ENCODE data around the gene HES4.
A peak's percentile ranks its signal among the peaks of the same experiment; 100 is the strongest.

HES4 gene

DNA sequence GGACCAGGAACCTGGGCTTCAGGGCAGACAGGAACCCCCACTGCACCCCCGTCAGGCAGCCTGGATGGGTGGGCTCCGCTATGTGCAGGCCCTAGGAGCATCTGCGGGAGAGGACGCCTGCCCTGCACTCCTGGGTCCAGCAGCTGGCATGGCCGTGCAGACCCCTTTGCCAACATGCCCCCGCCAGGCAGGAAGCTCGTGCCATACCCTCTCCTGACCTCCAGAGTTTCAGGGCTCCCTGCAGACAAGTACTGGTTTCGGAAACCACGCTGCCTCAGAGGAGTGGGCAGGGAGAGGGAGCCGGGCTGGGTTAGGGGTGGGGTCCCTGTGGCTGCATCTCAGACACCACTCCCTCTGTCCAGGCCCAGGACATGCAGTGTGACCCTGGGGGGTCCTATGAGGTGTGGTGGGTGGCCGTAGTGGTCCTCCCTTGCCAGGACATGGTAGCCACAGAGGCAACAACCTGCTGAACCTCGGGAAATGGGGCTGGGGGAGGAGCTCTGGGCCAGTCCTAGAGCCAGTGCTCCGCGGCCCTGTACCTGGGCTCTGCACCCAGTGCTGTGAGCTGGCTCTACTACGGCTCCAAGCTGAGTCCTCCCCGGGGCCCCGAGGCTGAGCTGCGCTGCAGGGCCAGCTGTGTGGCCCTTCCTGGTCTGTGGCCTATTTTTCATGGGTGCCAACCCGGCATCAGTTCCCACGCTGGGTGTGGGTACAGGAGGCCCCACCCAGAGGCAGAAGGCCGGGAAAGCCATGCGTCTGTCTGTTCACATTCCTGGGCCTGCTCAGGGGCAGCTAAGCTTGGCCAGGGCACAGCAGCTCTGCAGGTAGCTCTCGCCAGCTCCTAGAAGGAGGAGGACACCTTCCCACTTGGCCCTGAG is 32.2 kb downstream of the HES4 start:
- ChIA-PET CTCF (interaction anchor here (0.8 to 1.3 kb wide), 4 partner anchors 16 to 96 kb away, joined by 3 to 4 read pairs (median 3); no protein-coding TSS in a partner anchor), POLR2A (ENCODE audit: low non-redundant PET) (interaction anchor here (1.1 to 1.6 kb wide), 2 partner anchors 9 to 13 kb away, joined by 5 to 6 read pairs; no protein-coding TSS in a partner anchor)
- no peak for DNase-seq (ENCODE audit: low spot score)
- peak overlapping the region; percentile 94 for H3K27ac ChIP-seq
- TF ChIP-seq, protein P1, sequence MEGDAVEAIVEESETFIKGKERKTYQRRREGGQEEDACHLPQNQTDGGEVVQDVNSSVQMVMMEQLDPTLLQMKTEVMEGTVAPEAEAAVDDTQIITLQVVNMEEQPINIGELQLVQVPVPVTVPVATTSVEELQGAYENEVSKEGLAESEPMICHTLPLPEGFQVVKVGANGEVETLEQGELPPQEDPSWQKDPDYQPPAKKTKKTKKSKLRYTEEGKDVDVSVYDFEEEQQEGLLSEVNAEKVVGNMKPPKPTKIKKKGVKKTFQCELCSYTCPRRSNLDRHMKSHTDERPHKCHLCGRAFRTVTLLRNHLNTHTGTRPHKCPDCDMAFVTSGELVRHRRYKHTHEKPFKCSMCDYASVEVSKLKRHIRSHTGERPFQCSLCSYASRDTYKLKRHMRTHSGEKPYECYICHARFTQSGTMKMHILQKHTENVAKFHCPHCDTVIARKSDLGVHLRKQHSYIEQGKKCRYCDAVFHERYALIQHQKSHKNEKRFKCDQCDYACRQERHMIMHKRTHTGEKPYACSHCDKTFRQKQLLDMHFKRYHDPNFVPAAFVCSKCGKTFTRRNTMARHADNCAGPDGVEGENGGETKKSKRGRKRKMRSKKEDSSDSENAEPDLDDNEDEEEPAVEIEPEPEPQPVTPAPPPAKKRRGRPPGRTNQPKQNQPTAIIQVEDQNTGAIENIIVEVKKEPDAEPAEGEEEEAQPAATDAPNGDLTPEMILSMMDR (conservative IDR thresholded peaks at IDR 0.05; ENCODE audit: low read depth), result no peak

DNA sequence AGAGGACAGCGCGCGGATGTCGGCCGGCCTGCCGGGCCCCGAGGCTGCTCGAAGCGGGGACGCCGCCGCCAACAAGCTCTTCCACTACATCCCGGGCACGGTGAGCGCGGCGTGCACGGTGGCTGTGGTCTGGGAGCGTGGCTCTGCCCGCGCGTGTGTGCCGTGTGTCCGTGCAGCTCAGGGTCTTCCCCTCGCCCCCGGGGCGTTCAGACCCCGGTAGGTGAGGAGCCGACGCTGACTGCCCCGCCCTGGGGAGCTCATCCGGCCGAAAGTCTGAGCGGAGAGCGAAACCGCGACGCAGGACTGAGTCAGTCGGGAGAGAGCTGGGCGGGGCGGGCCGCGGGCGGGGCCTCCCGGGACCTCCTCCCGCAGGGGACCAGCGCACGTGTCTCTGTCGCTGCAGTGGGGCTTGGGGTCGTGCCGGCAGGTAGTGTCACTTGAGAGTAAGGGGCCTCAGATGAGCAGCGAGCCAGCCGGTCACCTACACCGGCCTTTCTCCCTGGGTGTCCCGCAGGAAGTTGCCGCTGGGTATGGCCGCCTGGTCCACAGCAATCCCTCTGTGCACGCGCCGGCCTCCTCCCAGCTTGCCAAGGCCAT is 33.1 kb downstream of the HES4 start:
- CTCF ChIA-PET, result interaction anchor here (0.6 to 1.3 kb wide), 3 partner anchors 17 to 97 kb away, joined by 3 read pairs; no protein-coding TSS in a partner anchor
- TF ChIP-seq, protein P1 (conservative IDR thresholded peaks at IDR 0.05; ENCODE audit: low read depth), result no peak
- peak overlapping the region; percentile 94 for H3K27ac ChIP-seq
- POLR2A ChIA-PET (ENCODE audit: low non-redundant PET), result interaction anchor here (0.6 to 1.6 kb wide), 4 partner anchors 10 to 276 kb away, joined by 3 to 6 read pairs (median 4); no protein-coding TSS in a partner anchor
- DNase-seq (ENCODE audit: low spot score), result peak; percentile 86

DNA sequence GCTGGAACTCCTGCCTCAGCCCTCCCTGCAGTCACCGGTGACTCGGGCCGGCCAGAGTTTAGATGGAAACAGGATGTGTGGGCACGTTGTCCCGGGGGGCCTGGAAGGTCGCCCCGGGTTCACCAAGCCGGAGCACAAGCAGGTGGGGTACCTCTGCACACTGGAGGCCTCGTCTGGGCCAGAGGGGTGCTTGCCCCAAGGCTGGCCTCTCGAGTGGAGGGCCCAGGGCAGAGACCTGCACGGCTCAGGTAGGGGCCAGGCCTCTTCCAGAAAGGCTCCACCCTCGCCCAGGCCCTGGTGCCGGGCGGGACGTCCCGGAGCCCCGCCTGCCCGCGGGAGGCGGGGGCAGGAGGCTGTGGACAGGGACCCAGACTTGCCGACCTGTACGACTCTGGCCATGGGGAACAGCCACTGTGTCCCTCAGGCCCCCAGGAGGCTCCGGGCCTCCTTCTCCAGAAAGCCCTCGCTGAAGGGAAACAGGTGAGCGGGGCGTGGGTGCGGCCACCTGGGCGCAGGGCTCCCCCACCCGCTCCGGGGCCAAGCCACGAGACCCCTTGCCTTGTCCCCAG is 33.7 kb downstream of the HES4 start, which contains the start of gene PLEKHN1:
Gene PLEKHN1, plus strand, starts transcription at position 348 of the 569 bp plus-strand sequence. Its CDS starts 50 bp downstream, at position 398.
- TF ChIP-seq, protein P1 (conservative IDR thresholded peaks at IDR 0.05; ENCODE audit: low read depth), result no peak
- ChIA-PET CTCF (interaction anchor here (0.6 to 1.1 kb wide), 2 partner anchors 17 to 18 kb away, joined by 3 read pairs; no protein-coding TSS in a partner anchor), POLR2A (ENCODE audit: low non-redundant PET) (interaction anchor here (1.1 to 1.6 kb wide), 2 partner anchors 10 to 15 kb away, joined by 5 to 6 read pairs; no protein-coding TSS in a partner anchor)
- peak within 1 kb of the TSS; percentile 94 for H3K27ac ChIP-seq
- DNase-seq (ENCODE audit: low spot score), result peak; percentile 75

DNA sequence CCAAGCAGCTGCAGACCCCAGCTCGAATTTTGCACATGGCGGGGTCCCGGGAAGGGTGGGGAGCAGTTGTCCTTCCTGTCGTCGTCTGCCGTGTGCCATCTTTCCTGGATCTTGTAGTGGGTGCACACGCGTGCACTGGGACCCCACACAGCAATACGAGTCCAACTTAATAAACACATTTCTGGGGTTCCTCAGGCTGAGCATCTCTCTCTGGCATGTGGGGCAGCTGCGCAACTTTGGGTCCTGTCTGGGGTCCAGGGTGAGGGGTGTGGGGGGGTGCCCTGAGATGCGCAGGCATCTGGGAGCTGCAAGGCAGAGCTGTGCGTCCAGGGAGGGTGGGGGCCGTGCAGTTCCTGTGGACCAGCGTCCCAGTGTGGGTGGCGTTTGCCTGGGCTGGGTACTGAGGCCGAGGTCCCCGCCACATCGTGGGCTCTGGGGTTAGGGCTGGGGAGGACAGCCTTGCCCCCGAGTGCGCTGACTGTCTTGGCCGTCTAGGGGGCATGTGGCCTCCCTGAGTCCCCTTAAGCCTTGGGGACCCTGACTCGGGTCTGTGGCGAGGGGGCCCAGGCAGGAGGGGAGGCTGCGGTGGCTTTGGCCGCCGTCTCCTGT is 34.3 kb downstream of the HES4 start:
- TF ChIP-seq, protein P1 (conservative IDR thresholded peaks at IDR 0.05; ENCODE audit: low read depth), result no peak

DNA sequence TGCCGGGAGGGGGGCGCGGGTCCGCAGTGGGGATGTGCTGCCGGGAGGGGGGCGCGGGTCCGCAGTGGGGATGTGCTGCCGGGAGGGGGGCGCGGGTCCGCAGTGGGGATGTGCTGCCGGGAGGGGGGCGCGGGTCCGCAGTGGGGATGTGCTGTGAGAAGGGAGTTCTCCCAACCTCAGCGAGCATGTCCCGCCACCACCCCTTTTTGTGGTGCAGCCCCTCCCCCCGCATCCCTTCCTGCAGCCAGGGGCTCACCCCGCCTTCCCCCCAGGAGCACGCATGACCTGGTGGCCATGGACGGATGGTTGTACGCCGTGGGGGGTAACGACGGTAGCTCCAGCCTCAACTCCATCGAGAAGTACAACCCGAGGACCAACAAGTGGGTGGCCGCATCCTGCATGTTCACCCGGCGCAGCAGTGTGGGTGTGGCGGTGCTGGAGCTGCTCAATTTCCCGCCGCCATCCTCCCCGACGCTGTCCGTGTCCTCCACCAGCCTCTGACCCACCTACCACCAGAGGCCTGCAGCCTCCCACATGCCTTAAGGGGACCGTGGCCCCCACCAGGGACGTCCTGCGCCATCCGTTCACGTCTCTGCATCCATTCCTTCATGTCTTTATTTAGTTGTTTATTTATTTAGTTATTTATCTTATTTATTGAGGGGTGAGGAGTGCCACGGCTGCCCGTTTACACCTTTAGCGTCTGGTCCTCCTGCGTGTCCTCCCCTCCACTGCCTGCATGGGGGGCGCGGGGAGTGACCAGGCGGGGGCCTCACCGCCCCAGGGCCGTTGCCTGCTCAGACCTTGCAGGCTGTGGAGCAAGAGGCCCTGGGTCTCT is 35.0 kb downstream of the HES4 start:
- CTCF ChIA-PET, result interaction anchor here (0.7 kb wide), 1 partner anchor 217 kb away, joined by 3 read pairs; no protein-coding TSS in a partner anchor
- DNase-seq (ENCODE audit: low spot score), result no peak
- peak overlapping the region; percentile 94 for H3K27ac ChIP-seq

More for the DNA sequence above, 34.3 kb downstream of the HES4 start:
- DNase-seq (ENCODE audit: low spot score), result no peak
- CTCF ChIA-PET, result no interaction called here
- POLR2A ChIA-PET (ENCODE audit: low non-redundant PET), result no interaction called here
- peak overlapping the region; percentile 94 for H3K27ac ChIP-seq

More for the DNA sequence above, 35.0 kb downstream of the HES4 start:
- POLR2A ChIA-PET (ENCODE audit: low non-redundant PET), result no interaction called here
- TF ChIP-seq, protein P1 (conservative IDR thresholded peaks at IDR 0.05; ENCODE audit: low read depth), result no peak
